SK-N-SH (cell line): ENCODE data around the gene GPR132. TPM values are rescaled to one million over a fixed set of nuclear protein-coding genes. Genes with fewer than 3 reads are reported as not detected.
A peak's percentile ranks its signal among the peaks of the same experiment; 100 is the strongest.

Source experiments
- CTCF ChIA-PET: fragments of 300-600, 350-600 bp; formaldehyde crosslinking; extraction: SDS; loops from one replicate; lab custom pipeline; 2021; lab: Yijun Ruan, JAX
- POLR2A ChIA-PET: fragments of 350-600 bp; sonication (Branson Sonifier 250); formaldehyde crosslinking; extraction: SDS; loops from one replicate; lab custom pipeline; 2020; ENCODE audit warnings: antibody characterized with exemption, inconsistent platforms; lab: Yijun Ruan, JAX
- DNase-seq: peaks from one replicate; pipeline ENCODE4 v3.0.0; 2012
- H2AFZ ChIP-seq: fragments of 200-600 bp; sonication (generic); 2 replicates; pipeline ENCODE4 v1.8.1; 2016; ENCODE audit warnings: antibody characterized with exemption, mild to moderate bottlenecking, low read depth
- H3F3A ChIP-seq: fragments of 200-600 bp; sonication (generic); replicated peaks from 2 replicates; pipeline ENCODE3; 2016; ENCODE audit warnings: antibody characterized with exemption, mild to moderate bottlenecking; ENCODE audit not compliant: insufficient read depth
- H3K27ac ChIP-seq, 2 experiments: fragments of 200-500 bp in 1 of 2; fragments of 200-600 bp in 1 of 2; sonication (Bioruptor generic) in 1 of 2; sonication (generic), shearing (Covaris generic) in 1 of 2; 2 replicates each; pipeline versions ENCODE4 v1.5.1 to v1.6.1; 2014 to 2016; ENCODE audit warnings: low read depth in 2 of 2, inconsistent platforms in 1 of 2, low read length in 1 of 2, mild to moderate bottlenecking in 1 of 2, mixed read lengths in 1 of 2
- H3K27me3 ChIP-seq: fragments of 200-600 bp; sonication (generic), shearing (Covaris generic); 2 replicates; pipeline ENCODE4 v1.6.1; 2016; ENCODE audit warnings: mixed run types; ENCODE audit not compliant: insufficient read depth
- H3K36me3 ChIP-seq, 2 experiments: fragments of 200-500 bp in 1 of 2; fragments of 200-600 bp in 1 of 2; sonication (Bioruptor generic) in 1 of 2; sonication (generic) in 1 of 2; replicated peaks in 1 of 2; 2 replicates each; pipeline versions ENCODE3 to v1.5.1; 2014 to 2016; ENCODE audit warnings: low read length in 1 of 2, mild to moderate bottlenecking in 1 of 2; ENCODE audit not compliant: insufficient read depth in 2 of 2, control insufficient read depth in 1 of 2
- H3K4me1 ChIP-seq, 2 experiments: fragments of 200-500 bp in 1 of 2; fragments of 200-600 bp in 1 of 2; sonication (Bioruptor generic) in 1 of 2; sonication (generic), shearing (Covaris generic) in 1 of 2; 2 replicates each; pipeline versions ENCODE4 v1.5.1 to v1.6.1; 2014 to 2016; ENCODE audit warnings: low read depth in 1 of 2, low read length in 1 of 2, mixed run types in 1 of 2; ENCODE audit not compliant: insufficient read depth in 2 of 2, control insufficient read depth in 1 of 2
- H3K4me2 ChIP-seq: fragments of 200-600 bp; sonication (generic), shearing (Covaris generic); 2 replicates; pipeline ENCODE4 v1.6.1; 2017; ENCODE audit warnings: mixed run types
- H3K4me3 ChIP-seq, 2 experiments: fragments of 200-500 bp in 1 of 2; fragments of 200-600 bp in 1 of 2; sonication (Bioruptor generic) in 1 of 2; sonication (generic), shearing (Covaris generic) in 1 of 2; 2 replicates each; pipeline versions ENCODE4 v1.5.1 to v1.8.1; 2014 to 2016; ENCODE audit warnings: low read depth in 2 of 2, inconsistent platforms in 1 of 2, low read length in 1 of 2, mild to moderate bottlenecking in 1 of 2, mixed read lengths in 1 of 2, moderate library complexity in 1 of 2
- H3K79me2 ChIP-seq: fragments of 200-600 bp; sonication (generic); 2 replicates; pipeline ENCODE4 v1.8.1; 2017; ENCODE audit warnings: mild to moderate bottlenecking; ENCODE audit not compliant: insufficient read depth
- H3K9ac ChIP-seq: fragments of 200-600 bp; sonication (generic); 2 replicates; pipeline ENCODE4 v1.6.1; 2017; ENCODE audit warnings: mixed run types
- H3K9me2 ChIP-seq: fragments of 200-600 bp; sonication (generic); 2 replicates; pipeline ENCODE4 v1.6.1; 2017; ENCODE audit warnings: mixed run types
- H3K9me3 ChIP-seq: fragments of 200-600 bp; sonication (generic); 2 replicates; pipeline ENCODE4 v1.6.1; 2017; ENCODE audit warnings: mixed run types, mild to moderate bottlenecking, moderate library complexity
- H4K20me1 ChIP-seq: fragments of 200-600 bp; sonication (generic); 2 replicates; pipeline ENCODE4 v1.6.1; 2017; ENCODE audit warnings: mild to moderate bottlenecking, mixed run types; ENCODE audit not compliant: insufficient read depth
- CHD2 ChIP-seq: fragments of 150-350 bp; IDR thresholded peaks from 2 replicates; pipeline ENCODE4 v1.6.1; 2018; ENCODE audit warnings: low read length; ENCODE audit not compliant: partially characterized antibody
- FOSL2 ChIP-seq: IDR thresholded peaks from 2 replicates; pipeline ENCODE4 v1.4.0; 2012; ENCODE audit warnings: low read depth, mild to moderate bottlenecking, moderate library complexity, borderline replicate concordance
- GATA2 ChIP-seq: sonication (generic); formaldehyde crosslinking; IDR thresholded peaks from 2 replicates; pipeline ENCODE4 v1.5.0; 2020; ENCODE audit warnings: mild to moderate bottlenecking, missing genetic modification reagents
- MEF2A ChIP-seq: IDR thresholded peaks from 2 replicates; pipeline ENCODE4 v1.4.0; 2012; ENCODE audit warnings: low read depth, borderline replicate concordance
- NFIC ChIP-seq: IDR thresholded peaks from 2 replicates; pipeline ENCODE4 v1.4.0; 2012; ENCODE audit warnings: borderline replicate concordance
- NRF1 ChIP-seq: IDR thresholded peaks from 2 replicates; pipeline ENCODE4 v1.6.1; 2012; ENCODE audit warnings: low read depth, mild to moderate bottlenecking, low read length
- RXRA ChIP-seq: IDR thresholded peaks from 2 replicates; pipeline ENCODE4 v1.4.0; 2012; ENCODE audit warnings: low read depth, mild to moderate bottlenecking, borderline replicate concordance
- SIN3A ChIP-seq: IDR thresholded peaks from 2 replicates; pipeline ENCODE4 v1.6.1; 2012; ENCODE audit warnings: low read depth, mild to moderate bottlenecking, low read length, moderate library complexity, borderline replicate concordance
- SMC3 ChIP-seq: IDR thresholded peaks from 2 replicates; pipeline ENCODE4 v1.6.1; 2012; ENCODE audit warnings: low read depth, low read length, improper control_type of control experiment
- TAF1 ChIP-seq: IDR thresholded peaks from 2 replicates; pipeline ENCODE4 v1.6.1; 2012; ENCODE audit warnings: low read depth, mild to moderate bottlenecking, low read length, moderate library complexity, borderline replicate concordance
- TEAD4 ChIP-seq: IDR thresholded peaks from 2 replicates; pipeline ENCODE4 v1.4.0; 2012; ENCODE audit warnings: mild to moderate bottlenecking, borderline replicate concordance; ENCODE audit not compliant: insufficient read depth
- WGBS: methylation state at CpG from one replicate; pipeline ENCODE4 v1.1.6; 2017; ENCODE audit warnings: low lambda C conversion rate; 5-methylcytosine and 5-hydroxymethylcytosine counted together
- polyA plus RNA-seq, 3 experiments: library from polyadenylated mRNA; depleted of rRNA; stranded (reverse); fragments of >200 nt; gene quantifications; 2 replicates each; pipeline ENCODE4 v1.2.3, GENCODE V29; 2012
- TF ChIP-seq, protein P1 (sequence below): IDR thresholded peaks from 2 replicates; pipeline ENCODE4 v1.4.0; 2012; ENCODE audit warnings: low read depth, borderline replicate concordance
- TF ChIP-seq, protein P2 (sequence below): fragments of 150-350 bp; IDR thresholded peaks from 2 replicates; pipeline ENCODE4 v1.6.1; 2016; ENCODE audit warnings: mild to moderate bottlenecking, low read depth, low read length
- TF ChIP-seq, protein P3 (sequence below): fragments of 150-350 bp; IDR thresholded peaks from 2 replicates; pipeline ENCODE4 v1.6.1; 2017; ENCODE audit warnings: antibody characterized with exemption, low read length, low read depth, borderline replicate concordance

The GPR132 gene
- polyA plus RNA-seq, 1 of the 3 experiments (the other 2 are of a cell fraction) = not detected

DNA sequence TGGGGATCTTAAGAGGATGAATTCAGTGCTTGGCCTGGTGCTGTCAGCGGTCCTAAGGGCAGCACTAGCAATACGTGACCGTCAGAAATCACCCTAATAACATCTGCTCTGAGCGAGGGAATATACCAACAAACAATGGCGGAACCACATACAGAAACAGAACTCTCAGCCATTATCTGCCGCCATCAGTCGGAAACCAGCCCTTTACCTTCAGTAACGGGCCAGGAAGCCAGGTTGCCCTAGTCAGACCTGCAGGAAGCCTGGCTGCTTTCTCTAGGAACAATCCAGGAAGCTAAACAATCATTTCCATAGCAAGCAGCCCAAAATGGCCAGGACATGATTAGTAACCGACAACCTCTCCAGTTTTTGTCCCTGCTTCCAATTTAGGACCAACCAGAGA, 50.0 kb downstream of the GPR132 start (continued):
- no peak for TF ChIP-seq NFIC

DNA sequence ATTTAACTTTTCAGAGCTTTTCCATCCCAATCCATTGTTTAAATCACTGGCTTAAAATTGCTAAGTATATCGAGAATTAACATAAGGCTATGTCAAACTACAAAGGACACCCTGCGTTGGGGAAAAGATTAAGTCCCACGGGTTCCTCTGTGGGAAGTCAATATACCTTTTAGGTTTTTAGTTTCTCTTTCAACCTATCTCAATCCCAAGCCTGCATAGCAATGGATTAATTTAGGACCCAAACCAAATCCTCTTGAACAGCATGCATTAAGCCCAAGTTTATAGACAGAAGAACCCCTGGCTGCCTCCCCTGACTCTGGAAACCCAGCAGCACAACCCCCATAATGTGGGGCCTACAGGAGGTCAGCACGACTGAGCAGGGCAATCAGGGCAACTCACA, 50.6 kb downstream of the GPR132 start:
- peaks cover 100% of the 10 kb centered on the region for H3K79me2 ChIP-seq
- H3K27ac ChIP-seq = peak overlapping the region in 1 of 2 experiments; percentile 40; a peak in 3 of 4 replicates
- H3K4me3 ChIP-seq = peak overlapping the region in 1 of 2 experiments; percentile 37; a peak in 1 of 4 replicates
- H3K9me2 ChIP-seq = no peaks in the 10 kb centered on the region
- peak overlapping the region; percentile 46 for H3K4me2 ChIP-seq
- WGBS = 79% methylated on average over 4 of the region's 4 CpGs
- no peaks in the 10 kb centered on the region for H3K27me3 ChIP-seq
- no peak for DNase-seq
- H4K20me1 ChIP-seq = peaks cover 99% of the 10 kb centered on the region
- POLR2A ChIA-PET = no interaction called here
- H3K9me3 ChIP-seq = no peaks in the 10 kb centered on the region
- H3F3A ChIP-seq = peaks cover 16% of the 10 kb centered on the region
- peaks cover 13 to 23% of the 10 kb centered on the region in 2 experiments for H3K36me3 ChIP-seq
- CTCF ChIA-PET = interaction anchor here (0.9 to 10.9 kb wide), 4 partner anchors 11 to 39 kb away, joined by 3 to 138 read pairs (median 8); no protein-coding TSS in a partner anchor
- H3K4me1 ChIP-seq = peaks cover 50 to 57% of the 10 kb centered on the region in 2 experiments
- H3K9ac ChIP-seq = 0 out of 2 replicates have a peak overlapping the region, but pooled peaks have one; percentile 3
- TF ChIP-seq NRF1 = no peak
- no peak for TF ChIP-seq MEF2A
- TF ChIP-seq, protein P1, sequence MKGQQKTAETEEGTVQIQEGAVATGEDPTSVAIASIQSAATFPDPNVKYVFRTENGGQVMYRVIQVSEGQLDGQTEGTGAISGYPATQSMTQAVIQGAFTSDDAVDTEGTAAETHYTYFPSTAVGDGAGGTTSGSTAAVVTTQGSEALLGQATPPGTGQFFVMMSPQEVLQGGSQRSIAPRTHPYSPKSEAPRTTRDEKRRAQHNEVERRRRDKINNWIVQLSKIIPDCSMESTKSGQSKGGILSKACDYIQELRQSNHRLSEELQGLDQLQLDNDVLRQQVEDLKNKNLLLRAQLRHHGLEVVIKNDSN = no peak
- TF ChIP-seq RXRA = no peak
- TF ChIP-seq TAF1 = no peak
- no peak for TF ChIP-seq FOSL2
- no peak for TF ChIP-seq SIN3A
- TF ChIP-seq GATA2 (CRISPR knock-in tag) = no peak
- no peak for TF ChIP-seq SMC3
- TF ChIP-seq, protein P2, sequence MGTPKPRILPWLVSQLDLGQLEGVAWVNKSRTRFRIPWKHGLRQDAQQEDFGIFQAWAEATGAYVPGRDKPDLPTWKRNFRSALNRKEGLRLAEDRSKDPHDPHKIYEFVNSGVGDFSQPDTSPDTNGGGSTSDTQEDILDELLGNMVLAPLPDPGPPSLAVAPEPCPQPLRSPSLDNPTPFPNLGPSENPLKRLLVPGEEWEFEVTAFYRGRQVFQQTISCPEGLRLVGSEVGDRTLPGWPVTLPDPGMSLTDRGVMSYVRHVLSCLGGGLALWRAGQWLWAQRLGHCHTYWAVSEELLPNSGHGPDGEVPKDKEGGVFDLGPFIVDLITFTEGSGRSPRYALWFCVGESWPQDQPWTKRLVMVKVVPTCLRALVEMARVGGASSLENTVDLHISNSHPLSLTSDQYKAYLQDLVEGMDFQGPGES = no peak
- no peak for TF ChIP-seq NFIC
- no peak for TF ChIP-seq TEAD4
- TF ChIP-seq, protein P3, sequence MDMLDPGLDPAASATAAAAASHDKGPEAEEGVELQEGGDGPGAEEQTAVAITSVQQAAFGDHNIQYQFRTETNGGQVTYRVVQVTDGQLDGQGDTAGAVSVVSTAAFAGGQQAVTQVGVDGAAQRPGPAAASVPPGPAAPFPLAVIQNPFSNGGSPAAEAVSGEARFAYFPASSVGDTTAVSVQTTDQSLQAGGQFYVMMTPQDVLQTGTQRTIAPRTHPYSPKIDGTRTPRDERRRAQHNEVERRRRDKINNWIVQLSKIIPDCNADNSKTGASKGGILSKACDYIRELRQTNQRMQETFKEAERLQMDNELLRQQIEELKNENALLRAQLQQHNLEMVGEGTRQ = no peak
- TF ChIP-seq CHD2 = no peak
- no peak overlapping the region for H2AFZ ChIP-seq
